GM19468 (cell line): Measurements from ENCODE around the gene INS.

Source experiments
- ATAC-seq: cut with Tn5 transposase; IDR thresholded peaks from one replicate; pipeline ENCODE4 v1.9.1; 2021; ENCODE audit warnings: mild to moderate bottlenecking, moderate library complexity, moderate number of reproducible peaks; ENCODE audit not compliant: unreplicated experiment; ENCODE audit errors: extremely low read depth

Gene INS

GRCh38 chr11:2160736-2161259 is at the start of gene INS:
Gene INS (minus strand): TSS chr11:2161209. CDS start chr11:2160971, 238 bp downstream.
- ATAC-seq, result no peak

- no peak for ATAC-seq
Observed at GRCh38 chr11:2210366-2211112, 49.5 kb upstream of the INS start.

GRCh38 chr11:2209900-2210321 is 48.9 kb upstream of the INS start:
- no peak for ATAC-seq

- no peak for ATAC-seq
Observed at GRCh38 chr11:2209370-2209801, 48.4 kb upstream of the INS start.

GRCh38 chr11:2208691-2209369 is 47.8 kb upstream of the INS start:
- no peak for ATAC-seq

- no peak for ATAC-seq
Observed at GRCh38 chr11:2207773-2208621, 47.0 kb upstream of the INS start.

GRCh38 chr11:2207212-2207611 is 46.2 kb upstream of the INS start:
- ATAC-seq, result no peak

GRCh38 chr11:2205981-2206690 is 45.1 kb upstream of the INS start:
- no peak for ATAC-seq

GRCh38 chr11:2205214-2205720 is 44.3 kb upstream of the INS start:
- ATAC-seq, result no peak

- ATAC-seq, result no peak
Observed at GRCh38 chr11:2204361-2205213, 43.6 kb upstream of the INS start.

GRCh38 chr11:2203440-2204259 is 42.6 kb upstream of the INS start:
- no peak for ATAC-seq

- ATAC-seq, result no peak
Observed at GRCh38 chr11:2202900-2203439, 42.0 kb upstream of the INS start.

- no peak for ATAC-seq
Observed at GRCh38 chr11:2202071-2202899, 41.3 kb upstream of the INS start.

GRCh38 chr11:2201542-2201941 is 40.5 kb upstream of the INS start:
- ATAC-seq, result no peak

GRCh38 chr11:2200957-2201519 is 40.0 kb upstream of the INS start:
- ATAC-seq, result no peak

- no peak for ATAC-seq
Observed at GRCh38 chr11:2200536-2200935, 39.5 kb upstream of the INS start.
